ENCODE data around the gene ACAP1.

Gene ACAP1

DNA sequence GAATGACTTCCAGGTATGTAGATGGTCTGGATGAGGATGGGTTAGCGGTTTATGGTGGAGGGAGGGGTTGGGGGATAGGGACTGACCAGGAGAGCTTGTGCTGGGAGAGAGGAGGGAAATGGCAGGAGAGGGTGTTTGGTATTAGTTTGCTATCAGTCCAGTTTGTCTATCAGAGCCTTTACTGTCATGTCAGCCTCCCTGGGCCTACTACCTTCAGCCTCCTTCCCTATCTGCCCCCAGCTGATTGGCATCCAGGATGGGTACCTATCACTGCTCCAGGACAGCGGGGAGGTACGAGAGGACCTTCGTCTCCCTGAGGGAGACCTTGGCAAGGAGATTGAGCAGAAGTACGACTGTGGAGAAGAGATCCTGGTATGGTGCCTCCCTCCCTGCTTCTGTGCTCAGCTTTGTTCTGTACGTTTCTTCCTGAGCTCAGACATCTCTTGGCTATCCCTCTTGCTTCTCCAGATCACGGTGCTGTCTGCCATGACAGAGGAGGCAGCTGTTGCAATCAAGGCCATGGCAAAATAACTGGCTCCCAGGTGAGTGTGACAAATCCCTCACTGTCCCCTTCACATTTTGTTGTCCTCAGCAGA lies 25.1 kb upstream of the ACAP1 start:
- DNase-seq, result no peak

DNA sequence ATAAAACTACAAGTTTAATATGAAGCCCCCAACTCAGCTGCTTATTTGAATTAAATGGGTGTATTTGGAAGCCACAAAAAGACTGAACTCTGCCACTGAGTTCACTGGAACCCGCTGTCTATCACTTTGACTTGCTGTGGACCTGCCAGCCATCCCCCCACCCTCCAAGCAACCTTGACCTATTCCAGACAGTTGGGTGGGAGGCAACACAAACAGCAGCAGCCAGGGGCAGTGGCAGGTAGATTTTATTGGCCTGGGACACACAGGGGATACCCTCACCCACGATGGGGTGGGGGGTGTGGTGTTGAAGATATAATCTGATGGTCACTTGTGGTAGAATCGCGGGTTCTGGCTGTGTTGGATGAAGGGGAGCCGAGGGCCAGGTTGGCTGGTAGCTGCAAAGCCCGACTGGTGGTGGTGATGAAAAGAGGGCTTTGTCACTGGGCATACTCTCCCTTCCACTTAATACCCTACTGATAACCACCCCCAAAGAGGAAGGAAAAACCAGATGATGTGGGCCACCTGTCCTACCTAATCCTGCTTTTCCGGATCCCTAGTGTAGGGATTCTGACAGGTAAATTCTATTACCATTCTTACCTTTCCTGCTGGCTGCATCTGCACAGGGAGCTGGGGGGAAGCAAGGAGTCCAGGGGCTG lies 23.8 kb upstream of the ACAP1 start:
- no peak for DNase-seq

DNA sequence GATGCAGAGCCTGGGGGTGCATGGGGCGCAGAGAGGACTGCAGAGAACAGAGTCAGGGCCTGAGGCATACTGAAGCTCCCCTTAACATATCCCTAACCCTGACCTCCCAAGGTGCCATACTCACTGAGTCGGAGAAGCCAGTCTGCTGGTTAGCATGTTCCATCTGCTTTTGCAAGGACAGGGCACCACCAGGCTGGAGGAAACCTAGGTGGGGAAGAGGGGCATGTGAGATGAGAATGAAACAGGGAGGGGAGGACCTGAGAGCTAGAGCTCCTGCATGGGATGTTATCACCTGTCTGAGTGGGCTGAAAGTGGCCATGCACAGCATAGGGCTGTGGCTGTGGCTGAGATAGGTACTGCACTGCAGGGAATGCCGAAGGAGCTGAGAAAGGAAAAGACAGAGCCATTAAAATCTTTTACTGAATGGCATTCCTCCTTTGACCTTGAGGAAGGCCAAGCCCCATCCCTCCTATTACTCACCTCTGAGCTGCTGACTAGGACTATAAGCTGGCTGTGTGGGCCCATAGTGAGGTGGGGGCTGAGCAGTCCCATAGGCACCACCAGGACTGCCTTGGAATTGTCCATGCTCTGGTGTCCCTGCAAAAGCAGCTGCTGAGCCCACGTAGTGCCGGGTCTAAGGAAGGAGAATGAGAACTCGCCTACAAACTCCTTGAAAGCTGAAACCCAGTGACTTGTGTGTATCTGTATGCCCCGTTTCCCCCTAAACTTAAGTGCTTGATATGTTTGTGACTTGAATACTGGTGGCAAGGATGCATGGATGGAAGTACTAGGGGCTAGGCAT lies 23.0 kb upstream of the ACAP1 start:
- DNase-seq, result no peak

DNA sequence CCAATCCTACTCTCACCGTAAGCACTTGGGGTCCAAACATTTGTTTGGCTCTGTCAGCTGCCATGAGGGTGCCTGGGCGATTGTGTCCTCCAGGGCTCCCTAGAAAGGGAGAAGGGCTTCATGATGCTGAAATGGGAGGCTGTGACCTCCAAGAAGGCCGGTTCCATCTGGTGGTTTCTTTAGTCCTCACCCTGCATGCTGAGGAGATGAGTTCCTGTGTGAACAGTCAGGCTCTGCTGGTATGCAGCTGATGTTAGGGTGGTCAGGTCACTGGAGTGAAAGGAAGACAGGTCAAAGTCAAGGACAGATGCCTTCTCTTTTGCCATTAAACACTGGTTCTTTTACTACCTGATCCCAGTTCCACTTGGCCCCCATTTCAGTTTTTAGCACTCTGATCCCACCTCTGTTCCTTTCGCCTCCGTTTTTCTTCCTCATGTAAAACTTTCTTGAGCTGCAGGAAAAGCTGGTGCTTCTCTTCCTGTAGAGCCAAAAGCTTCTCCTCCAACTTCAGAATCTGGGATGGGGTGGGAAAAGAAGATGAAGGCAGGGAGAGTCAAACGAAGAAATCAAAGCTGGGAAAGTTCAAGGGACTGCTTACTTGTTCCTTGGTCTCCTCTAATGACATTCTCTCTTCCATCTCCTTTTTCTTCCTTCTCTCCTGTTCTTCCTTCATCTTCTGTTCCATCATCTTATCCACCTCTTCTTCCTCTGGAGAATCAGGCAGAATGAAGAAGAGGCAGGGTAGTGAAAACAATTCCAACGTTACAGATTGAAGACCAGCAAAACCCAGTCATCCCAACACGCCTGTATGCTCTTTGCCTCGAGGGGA lies 22.2 kb upstream of the ACAP1 start:
- DNase-seq, result no peak

DNA sequence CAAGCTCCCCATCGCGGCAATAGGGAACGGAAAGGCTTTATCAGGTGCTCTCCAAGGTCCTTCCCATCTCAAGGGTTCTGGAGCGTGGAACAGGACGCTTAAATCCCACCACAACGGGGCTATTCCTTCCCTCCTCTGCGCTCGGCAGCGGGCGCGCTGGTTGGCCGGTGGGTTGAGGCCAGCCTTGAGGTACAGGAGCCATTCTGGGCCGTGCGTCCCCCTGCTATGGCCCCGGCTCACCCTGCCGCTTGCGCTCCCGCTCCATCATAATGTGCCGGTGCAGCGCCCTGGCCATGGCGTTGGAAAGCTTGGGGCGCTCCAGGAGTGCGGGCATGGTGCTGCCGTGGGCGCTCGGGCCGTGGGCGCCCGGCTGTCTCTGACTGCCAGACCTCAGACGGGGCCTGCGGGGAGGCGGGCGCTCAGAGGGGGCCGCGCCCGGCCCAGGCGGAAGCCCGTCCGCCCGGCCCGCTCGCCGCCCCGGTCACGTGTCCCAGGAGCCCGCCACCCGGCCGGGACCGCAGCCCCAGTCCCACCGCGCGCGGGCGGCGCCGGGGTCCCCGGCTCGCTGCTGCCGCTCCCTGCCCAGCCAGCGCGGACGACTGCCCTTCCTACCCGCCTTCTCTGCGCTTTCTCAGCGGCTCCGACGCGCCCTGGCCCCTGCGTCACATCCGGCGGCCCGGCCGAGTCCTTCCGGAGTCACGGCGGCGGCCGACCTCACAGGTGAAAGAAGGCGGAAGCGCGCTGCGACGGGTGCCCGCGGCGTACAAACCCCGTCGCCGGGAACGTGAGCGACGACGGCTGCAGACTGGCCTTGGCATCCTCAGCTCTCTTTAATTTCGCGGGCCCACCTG lies 21.4 kb upstream of the ACAP1 start, which contains the start of gene GPS2:
Gene GPS2, minus strand, starts transcription at position 642 of the 851 bp plus-strand sequence. Its CDS starts 308 bp downstream, at position 334.
- peak; percentile 71 to 80 for DNase-seq

DNA sequence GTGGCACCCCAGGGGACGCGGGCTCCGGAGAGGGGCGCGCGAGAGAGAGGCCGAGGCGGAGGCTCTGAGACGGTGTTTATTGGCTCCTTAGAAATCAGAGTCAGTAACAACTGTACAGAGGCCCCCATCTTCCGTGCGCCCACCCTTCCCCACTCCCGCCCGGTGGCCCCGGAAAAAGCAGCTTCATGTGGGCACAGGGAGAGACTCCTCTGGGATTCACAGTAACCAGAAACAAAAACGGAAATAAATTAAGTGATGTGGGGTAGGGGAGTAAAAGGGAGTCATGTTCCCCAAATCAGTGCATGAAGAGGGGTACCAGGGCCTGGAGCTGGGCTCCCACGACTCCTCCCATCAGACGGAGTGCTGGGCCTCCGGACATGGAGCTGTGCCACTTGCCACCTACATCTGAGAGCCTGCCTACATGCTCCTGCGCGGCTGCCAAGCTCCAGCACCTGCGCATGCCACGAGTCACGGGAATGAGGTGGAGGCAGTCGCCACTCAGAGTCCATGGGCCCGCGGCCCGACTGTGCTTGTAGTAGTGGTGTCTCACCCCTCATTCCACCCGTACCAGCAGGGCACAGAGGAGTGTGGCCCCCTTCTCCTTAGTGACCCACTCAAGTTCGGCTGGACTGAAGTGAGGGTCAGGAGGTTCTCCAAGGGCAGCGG lies 20.6 kb upstream of the ACAP1 start:
- DNase-seq, result no peak

DNA sequence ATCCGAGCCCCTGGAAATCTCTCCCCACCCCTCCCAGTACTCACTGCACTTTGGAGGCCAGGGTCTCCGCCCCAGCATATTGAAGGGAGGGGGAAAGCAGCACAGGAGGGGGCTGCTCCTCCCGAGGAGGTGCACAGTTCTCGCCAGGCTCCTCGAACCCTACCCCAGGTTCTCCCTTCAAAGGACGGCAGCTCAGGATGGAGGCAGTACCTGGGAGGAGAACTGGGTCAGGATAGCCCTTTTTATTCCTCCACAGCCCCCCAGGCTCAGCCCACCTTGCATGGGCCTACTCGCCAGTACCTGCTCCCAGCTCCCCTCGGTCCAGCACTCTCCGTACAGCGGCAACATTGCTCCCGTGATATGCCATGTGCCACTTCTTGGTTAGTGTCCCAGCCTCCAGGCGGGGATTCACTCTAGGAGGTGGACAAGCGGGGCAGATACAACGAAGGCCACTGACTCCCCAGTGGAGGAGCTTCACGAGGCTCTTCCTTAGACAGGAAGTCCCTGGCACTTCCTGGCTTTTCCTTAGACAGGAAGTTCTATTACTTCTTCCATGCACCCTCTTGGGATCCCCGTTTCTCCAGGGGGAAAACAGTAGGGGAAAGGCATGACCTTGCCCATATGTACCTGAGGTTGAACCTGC lies 19.0 kb upstream of the ACAP1 start:
- DNase-seq, result no peak

DNA sequence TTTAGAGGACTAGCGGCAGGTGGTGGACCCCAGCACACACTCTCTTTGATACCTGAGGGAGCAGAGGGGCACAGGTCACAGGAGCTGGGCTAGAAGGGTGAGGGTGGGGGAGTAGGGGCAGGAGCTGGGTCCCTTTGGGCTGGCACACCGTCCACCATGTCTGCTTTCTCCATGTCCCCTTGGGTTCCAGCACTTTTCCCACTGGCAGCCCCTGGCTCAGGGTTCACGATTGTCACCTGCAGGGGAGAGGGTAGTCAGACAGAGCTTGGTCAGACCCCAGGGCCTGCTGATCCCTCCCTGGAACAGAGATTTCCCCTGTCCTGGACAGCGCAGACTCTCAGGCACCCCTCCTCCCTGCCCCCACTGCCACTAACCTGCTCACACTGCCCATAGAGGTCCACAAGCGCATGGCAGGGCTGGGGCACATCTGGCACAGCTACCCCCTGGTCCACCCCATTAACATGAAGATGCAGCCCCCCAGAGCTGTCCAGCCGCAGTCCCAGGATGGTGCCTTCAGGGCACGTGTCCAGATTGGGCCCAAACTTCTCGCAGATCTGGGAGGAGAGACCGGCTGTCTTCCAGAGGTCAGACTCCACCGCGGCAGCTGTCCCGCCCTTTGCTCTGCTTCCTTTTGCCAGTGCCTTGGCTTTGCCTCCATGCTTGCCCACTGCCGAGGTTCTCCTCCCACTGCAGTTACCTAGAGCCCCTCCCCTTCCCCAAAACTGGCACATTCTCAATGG lies 18.0 kb upstream of the ACAP1 start:
- DNase-seq, result no peak

- no peak for DNase-seq
Measured at GRCh38 chr17:7321466-7321865, 14.9 kb upstream of the ACAP1 start.

DNA sequence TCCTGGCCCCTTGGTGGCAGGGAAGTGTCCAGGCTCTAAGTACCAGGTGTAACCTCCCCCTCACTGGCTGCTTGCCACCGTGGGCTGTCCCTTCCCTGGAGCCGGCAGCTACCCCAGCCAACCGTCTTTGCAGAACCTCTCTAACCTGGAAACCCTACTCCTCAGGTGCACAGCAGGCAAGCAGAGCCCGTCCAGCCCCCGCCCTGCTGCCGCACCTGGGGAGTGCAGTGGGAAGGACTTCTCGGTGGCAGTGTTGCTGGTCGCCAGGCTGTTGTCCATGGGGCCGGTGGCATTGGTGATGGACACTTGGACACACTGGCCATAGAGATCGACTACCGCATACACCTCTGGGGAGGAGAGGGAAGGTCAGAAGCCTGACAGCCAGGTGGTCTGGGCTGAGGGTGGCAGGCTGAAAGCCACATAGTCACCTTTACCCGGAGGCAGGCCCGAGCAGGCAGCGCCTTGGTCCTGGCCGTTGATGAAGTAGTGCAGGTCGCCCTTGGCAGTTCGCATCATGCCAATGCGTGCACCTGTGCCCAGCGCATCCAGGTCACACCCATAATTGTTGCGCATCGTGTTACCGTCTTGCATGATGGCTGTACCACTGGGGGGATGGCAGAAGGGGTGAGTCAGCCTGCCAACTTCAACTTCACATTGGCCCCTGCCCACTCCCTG lies 13.7 kb upstream of the ACAP1 start:
- no peak for DNase-seq

DNA sequence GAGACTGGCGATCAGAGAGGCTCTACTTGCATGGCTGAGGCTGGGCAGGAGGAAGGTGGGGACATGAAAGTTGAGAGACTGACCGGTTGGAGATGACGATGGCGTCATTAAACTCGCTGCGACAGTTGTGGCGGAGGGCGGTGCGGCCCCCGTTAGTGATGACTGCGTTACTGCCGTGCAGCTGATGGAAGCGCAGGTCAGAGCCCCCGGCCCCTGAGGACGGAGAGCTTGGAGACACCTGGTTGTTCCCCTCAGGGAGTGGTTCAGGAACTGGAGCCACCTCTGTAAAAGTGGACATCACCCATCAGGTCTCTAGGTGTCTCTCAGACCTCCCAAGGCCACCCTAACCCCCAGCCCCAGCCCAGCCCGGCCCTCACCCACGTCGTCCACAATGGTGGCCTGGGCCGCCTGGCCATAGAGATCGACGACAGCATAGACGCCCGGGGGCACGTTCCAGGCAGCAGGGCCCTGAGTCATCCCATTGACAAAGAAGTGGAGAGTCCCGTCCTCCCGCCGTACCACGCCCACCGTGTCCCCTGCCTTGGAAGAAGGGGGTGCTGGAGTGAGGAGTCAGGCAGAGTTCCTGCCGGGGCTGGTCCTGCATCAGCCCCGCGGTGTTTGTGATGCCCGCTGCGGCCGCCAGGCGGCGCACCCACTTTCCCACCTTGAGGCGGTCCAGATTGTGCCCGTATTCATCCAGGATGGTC lies 12.4 kb upstream of the ACAP1 start:
- no peak for DNase-seq

DNA sequence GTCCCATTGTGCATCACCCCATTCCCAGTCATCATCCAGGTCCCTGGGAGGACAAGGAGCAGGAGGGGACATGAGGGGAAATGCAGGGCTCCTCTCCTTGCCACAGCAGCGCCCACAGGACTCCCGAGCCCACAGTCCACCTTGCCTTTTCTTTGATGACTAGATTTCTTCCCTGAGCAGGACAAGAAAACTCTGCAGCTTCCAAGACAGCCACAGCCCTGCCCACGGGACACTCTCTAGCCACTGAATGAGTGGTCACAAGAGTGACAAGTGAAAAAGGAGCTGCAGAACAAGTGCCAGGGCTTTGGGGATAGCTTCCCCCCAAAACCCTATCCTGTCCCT lies 11.9 kb upstream of the ACAP1 start:
- no peak for DNase-seq

GRCh38 chr17:7325031-7325528 lies 11.2 kb upstream of the ACAP1 start:
- no peak for DNase-seq

DNA sequence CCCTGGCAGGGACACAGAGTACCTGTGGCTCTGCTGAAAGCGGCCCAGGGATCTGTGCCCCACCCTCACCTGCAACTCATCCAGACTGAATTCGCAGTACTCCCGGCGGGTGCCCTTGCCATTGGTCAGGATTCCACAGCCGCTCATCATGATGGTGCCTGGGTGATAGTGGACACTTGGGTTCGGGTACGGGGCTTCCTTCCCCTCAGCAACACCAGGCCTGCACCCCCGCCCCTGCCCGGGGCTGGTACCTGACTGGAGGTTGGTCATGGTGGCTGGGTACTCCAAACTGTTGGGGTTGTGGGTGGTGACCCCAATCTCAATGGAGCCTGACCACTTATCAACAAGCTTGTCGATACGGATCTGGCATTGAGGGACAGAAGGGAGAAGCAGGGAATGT lies 10.1 kb upstream of the ACAP1 start:
- DNase-seq, result no peak

GRCh38 chr17:7327056-7327455 lies 9.3 kb upstream of the ACAP1 start:
- no peak for DNase-seq

DNA sequence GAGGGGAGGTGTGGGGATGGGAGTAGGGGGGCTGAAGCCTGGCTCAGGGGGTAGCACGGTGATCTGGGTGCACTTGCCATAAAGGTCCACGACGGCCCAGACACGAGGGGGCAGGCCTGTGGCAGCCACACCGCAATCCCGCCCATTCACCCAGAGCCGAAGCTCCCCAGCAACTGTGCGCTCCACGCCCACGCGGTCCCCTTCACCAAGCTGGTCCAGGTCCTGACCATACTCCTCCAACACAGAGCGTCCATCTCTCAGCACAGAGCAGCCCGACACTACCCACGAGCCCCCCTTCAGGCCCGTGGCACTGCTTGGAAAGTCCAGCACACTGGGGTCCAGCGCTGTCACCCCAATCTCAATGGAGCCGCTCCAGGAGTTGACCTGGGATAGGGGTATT lies 8.8 kb upstream of the ACAP1 start:
- no peak for DNase-seq

- DNase-seq, result no peak
Measured at GRCh38 chr17:7328009-7328408, 8.3 kb upstream of the ACAP1 start.

DNA sequence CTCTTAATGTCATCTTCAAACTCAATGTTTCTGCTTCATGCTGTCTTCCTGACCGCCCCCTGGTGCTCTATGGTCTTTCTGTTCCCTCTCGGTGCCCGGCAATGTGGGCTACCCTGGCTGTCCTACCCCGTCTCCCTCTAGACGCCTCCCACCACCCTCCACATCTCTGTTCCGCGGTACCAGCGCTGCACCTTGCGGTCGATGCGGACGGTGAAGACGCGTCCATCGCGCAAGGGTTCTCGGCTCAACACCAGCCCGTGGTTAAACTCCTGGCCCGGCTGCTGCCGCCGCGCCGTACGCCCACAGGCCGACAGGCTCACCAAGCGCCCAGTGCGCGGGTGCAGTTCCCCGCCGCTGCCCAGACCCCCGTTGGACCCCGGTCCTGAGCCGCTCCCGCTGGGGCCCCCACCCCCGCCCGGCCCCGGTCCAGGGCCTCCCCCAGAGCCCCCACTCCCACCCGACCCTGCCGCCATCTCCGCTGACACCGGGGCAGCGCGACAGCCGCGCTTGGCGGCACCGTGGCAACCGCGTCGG lies 7.4 kb upstream of the ACAP1 start, which contains the start of gene NEURL4:
Gene NEURL4, minus strand, starts transcription at position 496 of the 534 bp plus-strand sequence. Its CDS starts 23 bp downstream, at position 473.
- DNase-seq, result peak in 1 of 2 experiments; percentile 38

All from NCI-H2081 (cell line).